Astrocyte (in vitro differentiated cells and primary cell): ENCODE measurements around the gene TOM1L2. TPM values are rescaled to one million over a fixed set of nuclear protein-coding genes. Genes with fewer than 3 reads are reported as not detected.

Experiments used
- DNase-seq: peaks from one replicate; pipeline ENCODE4 v3.0.0-alpha.2; 2010; ENCODE audit warnings: low read depth
- FAIRE-seq: peaks from 2 replicates; lab custom pipeline; 2011; peaks lifted over from hg19 to GRCh38; lab: Jason Lieb, UNC
- H2AFZ ChIP-seq: 2 replicates; pipeline ENCODE4 v1.6.0; 2012; ENCODE audit warnings: low read depth, low read length, inconsistent platforms
- H3K27ac ChIP-seq: 2 replicates; pipeline ENCODE4 v1.5.1; 2011; ENCODE audit warnings: low read depth, low read length, inconsistent platforms
- H3K27me3 ChIP-seq: 2 replicates; pipeline ENCODE4 v1.6.0; 2011; ENCODE audit warnings: low read length, inconsistent platforms; ENCODE audit not compliant: insufficient read depth
- H3K36me3 ChIP-seq: 2 replicates; pipeline ENCODE4 v1.5.1; 2011; ENCODE audit warnings: low read length, inconsistent platforms; ENCODE audit not compliant: insufficient read depth
- H3K4me1 ChIP-seq: 2 replicates; pipeline ENCODE4 v1.5.1; 2011; ENCODE audit warnings: low read length, inconsistent platforms; ENCODE audit not compliant: insufficient read depth
- H3K4me2 ChIP-seq: 2 replicates; pipeline ENCODE4 v1.6.0; 2012; ENCODE audit warnings: low read length, inconsistent platforms
- H3K4me3 ChIP-seq: 2 replicates; pipeline ENCODE4 v1.5.1; 2011; ENCODE audit warnings: low read depth, mild to moderate bottlenecking, low read length, inconsistent platforms; ENCODE audit not compliant: insufficient read depth
- H3K79me2 ChIP-seq: 2 replicates; pipeline ENCODE4 v1.6.0; 2012; ENCODE audit warnings: mild to moderate bottlenecking, low read length, inconsistent platforms; ENCODE audit not compliant: insufficient read depth
- H3K9ac ChIP-seq: 2 replicates; pipeline ENCODE4 v1.6.0; 2012; ENCODE audit warnings: mild to moderate bottlenecking, low read length, inconsistent platforms
- H3K9me3 ChIP-seq: 2 replicates; pipeline ENCODE4 v1.5.1; 2012; ENCODE audit warnings: low read depth, mild to moderate bottlenecking, low read length, inconsistent platforms; ENCODE audit not compliant: insufficient read depth
- H4K20me1 ChIP-seq: 2 replicates; pipeline ENCODE4 v1.6.0; 2012; ENCODE audit warnings: low read length, inconsistent platforms; ENCODE audit not compliant: insufficient read depth
- H3K27ac Mint-ChIP-seq: one replicate; pipeline ENCODE4 v1.8.0; 2021; ENCODE audit warnings: mild to moderate bottlenecking, mixed read lengths; ENCODE audit not compliant: unreplicated experiment
- H3K27me3 Mint-ChIP-seq: one replicate; pipeline ENCODE4 v1.8.0; 2021; ENCODE audit warnings: low read depth, mixed read lengths; ENCODE audit not compliant: unreplicated experiment
- H3K36me3 Mint-ChIP-seq: one replicate; pipeline ENCODE4 v1.8.0; 2021; ENCODE audit warnings: low read depth, mixed read lengths; ENCODE audit not compliant: unreplicated experiment
- H3K4me1 Mint-ChIP-seq: one replicate; pipeline ENCODE4 v1.8.0; 2021; ENCODE audit warnings: low read depth, mixed read lengths; ENCODE audit not compliant: unreplicated experiment
- H3K4me3 Mint-ChIP-seq: one replicate; pipeline ENCODE4 v1.8.0; 2021; ENCODE audit warnings: mild to moderate bottlenecking, moderate library complexity, mixed read lengths; ENCODE audit not compliant: unreplicated experiment
- H3K9me3 Mint-ChIP-seq: one replicate; pipeline ENCODE4 v1.8.0; 2021; ENCODE audit warnings: mild to moderate bottlenecking, mixed read lengths; ENCODE audit not compliant: unreplicated experiment
- CTCF ChIP-seq: IDR thresholded peaks from 2 replicates; pipeline ENCODE4 v1.5.1; 2011; ENCODE audit warnings: low read depth, mild to moderate bottlenecking, inconsistent platforms, low read length, moderate library complexity; ENCODE audit not compliant: insufficient read depth
- EZH2 ChIP-seq: IDR thresholded peaks from 2 replicates; pipeline ENCODE4 v1.6.1; 2012; ENCODE audit warnings: mild to moderate bottlenecking, low read length, inconsistent platforms; ENCODE audit not compliant: insufficient read depth
- total RNA-seq: library from RNA; stranded (reverse); gene quantifications from 2 replicates; pipeline ENCODE4 v1.2.1, GENCODE V29; 2021

TOM1L2 gene
- total RNA-seq, 1 donor from 2014 or later, result 54.4 TPM

GRCh38 chr17:17888371-17888770, 83.8 kb downstream of the TOM1L2 start:
- no peak for DNase-seq
- Histone ChIP-seq H3K4me1 (peaks cover 2% of the 10 kb centered on the region), H3K9ac (no peak overlapping the region), H2AFZ (no peak overlapping the region), H3K27me3 (no peaks in the 10 kb centered on the region), H3K36me3 (peaks cover 6% of the 10 kb centered on the region), H3K4me3 (no peak overlapping the region), H3K9me3 (no peaks in the 10 kb centered on the region), H3K4me2 (no peak overlapping the region), H3K27ac (no peak overlapping the region), H3K79me2 (no peaks in the 10 kb centered on the region), H4K20me1 (peaks cover 18% of the 10 kb centered on the region)
- FAIRE-seq, result no peak
- TF ChIP-seq CTCF (no peak), EZH2 (no peak)
- peaks cover 6% of the 10 kb centered on the region for H3K4me1 Mint-ChIP-seq
- peaks cover 32% of the 10 kb centered on the region for H3K36me3 Mint-ChIP-seq
- no peaks in the 10 kb centered on the region for H3K9me3 Mint-ChIP-seq
- no peaks in the 10 kb centered on the region for H3K27me3 Mint-ChIP-seq
- peak overlapping the region; percentile 62 for H3K27ac Mint-ChIP-seq
- H3K4me3 Mint-ChIP-seq, result no peak overlapping the region

- Histone ChIP-seq H3K79me2 (no peaks in the 10 kb centered on the region), H3K9me3 (no peaks in the 10 kb centered on the region), H3K4me3 (no peak overlapping the region), H3K27me3 (no peaks in the 10 kb centered on the region), H3K4me2 (no peak overlapping the region), H3K27ac (no peak overlapping the region), H2AFZ (no peak overlapping the region), H3K36me3 (peaks cover 6% of the 10 kb centered on the region), H3K9ac (no peak overlapping the region), H4K20me1 (peaks cover 18% of the 10 kb centered on the region), H3K4me1 (peaks cover 2% of the 10 kb centered on the region)
- FAIRE-seq, result no peak
- TF ChIP-seq CTCF, result no peak
- TF ChIP-seq EZH2, result no peak
- Mint-ChIP-seq H3K4me3 (no peak overlapping the region), H3K36me3 (peaks cover 30% of the 10 kb centered on the region), H3K27ac (no peak overlapping the region), H3K4me1 (peaks cover 6% of the 10 kb centered on the region), H3K27me3 (no peaks in the 10 kb centered on the region), H3K9me3 (no peaks in the 10 kb centered on the region)
- DNase-seq, result no peak
Measured at GRCh38 chr17:17887752-17888304, 84.4 kb downstream of the TOM1L2 start.

- no peak overlapping the region for H3K4me2 ChIP-seq
- no peak overlapping the region for H3K9ac ChIP-seq
- no peak for TF ChIP-seq EZH2
- no peak for TF ChIP-seq CTCF
- peaks cover 6% of the 10 kb centered on the region for H3K36me3 ChIP-seq
- no peaks in the 10 kb centered on the region for H3K27me3 ChIP-seq
- peaks cover 2% of the 10 kb centered on the region for H3K4me1 ChIP-seq
- no peak overlapping the region for H3K27ac ChIP-seq
- no peaks in the 10 kb centered on the region for H3K9me3 ChIP-seq
- H2AFZ ChIP-seq, result no peak overlapping the region
- DNase-seq (no peak), FAIRE-seq (no peak)
- no peak overlapping the region for H3K27ac Mint-ChIP-seq
- H3K4me3 Mint-ChIP-seq, result no peak overlapping the region
- no peaks in the 10 kb centered on the region for H3K9me3 Mint-ChIP-seq
- no peak overlapping the region for H3K4me3 ChIP-seq
- H3K79me2 ChIP-seq, result no peaks in the 10 kb centered on the region
- H3K27me3 Mint-ChIP-seq, result no peaks in the 10 kb centered on the region
- peaks cover 3% of the 10 kb centered on the region for H3K4me1 Mint-ChIP-seq
- peaks cover 39% of the 10 kb centered on the region for H3K36me3 Mint-ChIP-seq
- peaks cover 18% of the 10 kb centered on the region for H4K20me1 ChIP-seq
Measured at GRCh38 chr17:17886726-17887125, 85.5 kb downstream of the TOM1L2 start.
